Spinal cord (tissue), 10 donors: ENCODE measurements around the gene CDK13. TPM values are rescaled to one million over a fixed set of nuclear protein-coding genes. Genes with fewer than 3 reads are reported as not detected.
A peak's percentile ranks its signal among the peaks of the same experiment; 100 is the strongest.

Experiments used
- DNase-seq, 6 donors: peaks; one replicate each; pipeline versions ENCODE4 v3.0.0 to v3.0.0-alpha.2; 2013 to 2015; ENCODE audit warnings: low spot score in 6 of 6, low read depth in 4 of 6
- H3K27ac ChIP-seq: one replicate; pipeline ENCODE4 v1.5.1; 2013; ENCODE audit warnings: low read depth, low read length, control low read depth
- H3K27me3 ChIP-seq: one replicate; pipeline ENCODE4 v1.6.1; 2013; ENCODE audit warnings: low read length; ENCODE audit not compliant: control insufficient read depth, insufficient read depth
- H3K36me3 ChIP-seq: one replicate; pipeline ENCODE4 v1.6.1; 2013; ENCODE audit warnings: low read length; ENCODE audit not compliant: control insufficient read depth, insufficient read depth
- H3K4me1 ChIP-seq: one replicate; pipeline ENCODE4 v1.6.1; 2013; ENCODE audit warnings: low read length; ENCODE audit not compliant: control insufficient read depth, insufficient read depth
- H3K4me3 ChIP-seq: one replicate; pipeline ENCODE4 v1.5.1; 2013; ENCODE audit warnings: low read depth, low read length, control low read depth
- H3K9me3 ChIP-seq: one replicate; pipeline ENCODE4 v1.6.1; 2013; ENCODE audit warnings: low read length; ENCODE audit not compliant: control insufficient read depth, insufficient read depth
- WGBS: methylation state at CpG from one replicate; pipeline ENCODE4 v1.1.5; 2013; ENCODE audit warnings: missing lambda C conversion rate; ENCODE audit not compliant: insufficient coverage; 5-methylcytosine and 5-hydroxymethylcytosine counted together
- polyA plus RNA-seq, 2 donors: library from polyadenylated mRNA; unstranded; fragments of 120-200 nt; gene quantifications; one replicate each; pipeline ENCODE4 v1.2.1, GENCODE V29; 2013; ENCODE audit not compliant: insufficient read length in 2 of 2
- total RNA-seq, 2 donors: library from RNA; depleted of rRNA in 1 of 2; stranded (reverse); fragments of 120-200 nt in 1 of 2; fragments of >200 nt in 1 of 2; gene quantifications; one replicate each; pipeline versions ENCODE4 v1.2.3 to v1.2.4, GENCODE V29; 2013 to 2014
- donor health status: healthy.

Gene CDK13
- total and polyA plus RNA-seq, 4 donors: 43.9 to 94.7 (median 58.1) TPM

GRCh38 chr7:39946693-39947092, 3.4 kb upstream of the CDK13 start:
- H3K4me1 ChIP-seq: peaks cover 5% of the 10 kb centered on the region
- 83% methylated on average over 3 of the region's 9 CpGs for WGBS
- no peak overlapping the region for H3K4me3 ChIP-seq
- H3K27me3 ChIP-seq: no peaks in the 10 kb centered on the region
- H3K27ac ChIP-seq: no peak overlapping the region
- H3K36me3 ChIP-seq: peaks cover 8% of the 10 kb centered on the region
- no peaks in the 10 kb centered on the region for H3K9me3 ChIP-seq
- DNase-seq: no peak

GRCh38 chr7:39948375-39948955, 1.6 kb upstream of the CDK13 start:
- peaks cover 10% of the 10 kb centered on the region for H3K36me3 ChIP-seq
- H3K9me3 ChIP-seq: no peaks in the 10 kb centered on the region
- H3K4me3 ChIP-seq: peak overlapping the region; percentile 97
- peaks cover 5% of the 10 kb centered on the region for H3K4me1 ChIP-seq
- DNase-seq: no peak
- H3K27ac ChIP-seq: peak overlapping the region; percentile 99
- 91% methylated on average over 4 of the region's 10 CpGs for WGBS
- H3K27me3 ChIP-seq: no peaks in the 10 kb centered on the region

- 0% methylated on average over 56 of the region's 74 CpGs for WGBS
- H3K27me3 ChIP-seq: no peaks in the 10 kb centered on the region
- peaks cover 10% of the 10 kb centered on the region for H3K36me3 ChIP-seq
- no peaks in the 10 kb centered on the region for H3K9me3 ChIP-seq
- peak overlapping the region; percentile 99 for H3K27ac ChIP-seq
- H3K4me3 ChIP-seq: peak overlapping the region; percentile 97
- peak; percentile 95 to 100 (median 98) for DNase-seq
- H3K4me1 ChIP-seq: peaks cover 5% of the 10 kb centered on the region
These were observed 814 bp upstream of the CDK13 start for GRCh38 chr7:39948956-39949928.

GRCh38 chr7:39950473-39951225, 593 bp downstream of the CDK13 start:
- no peaks in the 10 kb centered on the region for H3K9me3 ChIP-seq
- H3K4me3 ChIP-seq: peak overlapping the region; percentile 97
- peak in 1 of 6 donors; percentile 25 for DNase-seq
- peaks cover 5% of the 10 kb centered on the region for H3K4me1 ChIP-seq
- H3K36me3 ChIP-seq: peaks cover 10% of the 10 kb centered on the region
- H3K27me3 ChIP-seq: no peaks in the 10 kb centered on the region
- peak overlapping the region; percentile 99 for H3K27ac ChIP-seq
- under 1% methylated on average over 93 of the region's 93 CpGs for WGBS

- Histone ChIP-seq H3K4me3 (peak overlapping the region; percentile 97), H3K27me3 (no peaks in the 10 kb centered on the region), H3K36me3 (peaks cover 10% of the 10 kb centered on the region), H3K9me3 (no peaks in the 10 kb centered on the region), H3K4me1 (peaks cover 5% of the 10 kb centered on the region), H3K27ac (peak overlapping the region; percentile 88)
- DNase-seq: peak in 4 of 6 donors; percentile 15 to 82 (median 58)
- WGBS: 0% methylated on average over 79 of the region's 79 CpGs
These were observed 1.5 kb downstream of the CDK13 start for GRCh38 chr7:39951226-39952194.

GRCh38 chr7:39952374-39952773, 2.3 kb downstream of the CDK13 start:
- peak overlapping the region; percentile 88 for H3K27ac ChIP-seq
- peaks cover 5% of the 10 kb centered on the region for H3K4me1 ChIP-seq
- no peaks in the 10 kb centered on the region for H3K9me3 ChIP-seq
- H3K27me3 ChIP-seq: no peaks in the 10 kb centered on the region
- DNase-seq: no peak
- 0% methylated on average over 1 of the region's 2 CpGs for WGBS
- peak overlapping the region; percentile 97 for H3K4me3 ChIP-seq
- peaks cover 10% of the 10 kb centered on the region for H3K36me3 ChIP-seq

- peak overlapping the region; percentile 15 for H3K27ac ChIP-seq
- H3K4me1 ChIP-seq: peaks cover 5% of the 10 kb centered on the region
- WGBS: no CpG with 5 or more reads among the region's 3 CpGs
- no peaks in the 10 kb centered on the region for H3K9me3 ChIP-seq
- peaks cover 10% of the 10 kb centered on the region for H3K36me3 ChIP-seq
- no peak for DNase-seq
- peak overlapping the region; percentile 97 for H3K4me3 ChIP-seq
- no peaks in the 10 kb centered on the region for H3K27me3 ChIP-seq
These were observed 2.7 kb downstream of the CDK13 start for GRCh38 chr7:39952803-39953202.

GRCh38 chr7:39954694-39955093, 4.6 kb downstream of the CDK13 start:
- DNase-seq: no peak
- no CpG with 5 or more reads among the region's 4 CpGs for WGBS
- Histone ChIP-seq H3K9me3 (no peaks in the 10 kb centered on the region), H3K4me3 (no peak overlapping the region), H3K36me3 (peaks cover 6% of the 10 kb centered on the region), H3K4me1 (no peaks in the 10 kb centered on the region), H3K27ac (no peak overlapping the region), H3K27me3 (no peaks in the 10 kb centered on the region)
